IMR-90 (cell line): ENCODE results near the gene CCSER2. TPM values are rescaled to one million over a fixed set of nuclear protein-coding genes. Genes with fewer than 3 reads are reported as not detected.

Experiments used
- ATAC-seq: fragments of 200-7000 bp; cut with Tn5 transposase; 2 replicates; pipeline ENCODE4 v1.9.1; 2020; ENCODE audit warnings: low read depth, mild to moderate bottlenecking, moderate library complexity
- BruUV-seq: library from RNA; stranded (reverse); fragments of 400-500 nt; replicated peaks from 2 replicates; lab custom pipeline; 2021; lab: Mats Ljungman, UMichigan
- CTCF ChIA-PET: fragments of 300-600 bp; formaldehyde crosslinking; extraction: SDS; loops from one replicate; lab custom pipeline; 2021; ENCODE audit warnings: antibody characterized with exemption; lab: Yijun Ruan, JAX
- POLR2A ChIA-PET: fragments of 300-600 bp; sonication (Branson Sonifier 250); formaldehyde crosslinking; loops from one replicate; lab custom pipeline; 2022; ENCODE audit warnings: antibody characterized with exemption; ENCODE audit not compliant: unreplicated experiment; lab: Charles Lee
- DNase-seq: peaks from one replicate; pipeline ENCODE4 v3.0.0; 2013
- H2AFZ ChIP-seq: replicated peaks from 2 replicates; pipeline ENCODE3; 2013; ENCODE audit warnings: low read length, mild to moderate bottlenecking; ENCODE audit not compliant: poor library complexity
- H2AK5ac ChIP-seq: 2 replicates; pipeline ENCODE4 v1.6.1; 2013; ENCODE audit warnings: low read depth, low read length, inconsistent platforms
- H2AK9ac ChIP-seq: replicated peaks from 2 replicates; pipeline ENCODE3; 2013; ENCODE audit warnings: mild to moderate bottlenecking, low read depth, low read length, moderate library complexity; ENCODE audit not compliant: poor library complexity
- H2BK120ac ChIP-seq: 2 replicates; pipeline ENCODE4 v1.6.1; 2013; ENCODE audit warnings: low read depth, low read length, inconsistent platforms
- H2BK15ac ChIP-seq: 3 replicates; pipeline ENCODE4 v1.6.1; 2013; ENCODE audit warnings: low read depth, low read length, inconsistent platforms
- H2BK20ac ChIP-seq: 2 replicates; pipeline ENCODE4 v1.6.1; 2013; ENCODE audit warnings: low read depth, mild to moderate bottlenecking, inconsistent platforms, low read length, moderate library complexity
- H2BK5ac ChIP-seq: 2 replicates; pipeline ENCODE4 v1.6.1; 2013; ENCODE audit warnings: mild to moderate bottlenecking, low read depth, low read length, inconsistent platforms; ENCODE audit not compliant: poor library complexity, severe bottlenecking
- H3K14ac ChIP-seq: replicated peaks from 2 replicates; pipeline ENCODE4 v1.6.1; 2013; ENCODE audit warnings: low read depth, low read length, inconsistent platforms
- H3K18ac ChIP-seq: 2 replicates; pipeline ENCODE4 v1.6.1; 2013; ENCODE audit warnings: low read depth, low read length, control low read depth
- H3K23ac ChIP-seq: 2 replicates; pipeline ENCODE4 v1.6.1; 2013; ENCODE audit warnings: low read depth, low read length, inconsistent platforms
- H3K27ac ChIP-seq: 2 replicates; pipeline ENCODE4 v1.5.1; 2013; ENCODE audit warnings: mild to moderate bottlenecking, control low read depth, low read length; ENCODE audit not compliant: insufficient read depth
- H3K27me3 ChIP-seq: 2 replicates; pipeline ENCODE4 v1.6.1; 2013; ENCODE audit warnings: low read length; ENCODE audit not compliant: control insufficient read depth, insufficient read depth
- H3K36me3 ChIP-seq: 2 replicates; pipeline ENCODE4 v1.6.1; 2013; ENCODE audit warnings: low read length, mixed read lengths; ENCODE audit not compliant: control insufficient read depth, insufficient read depth
- H3K4ac ChIP-seq: 2 replicates; pipeline ENCODE4 v1.6.1; 2013; ENCODE audit warnings: low read depth, low read length, inconsistent platforms
- H3K4me1 ChIP-seq: 2 replicates; pipeline ENCODE4 v1.6.1; 2013; ENCODE audit warnings: low read length, mixed read lengths; ENCODE audit not compliant: control insufficient read depth, insufficient read depth
- H3K4me2 ChIP-seq: 2 replicates; pipeline ENCODE4 v1.6.1; 2013; ENCODE audit warnings: low read depth, mild to moderate bottlenecking, control low read depth, low read length, moderate library complexity
- H3K4me3 ChIP-seq: 2 replicates; pipeline ENCODE4 v1.5.1; 2013; ENCODE audit warnings: low read depth, mild to moderate bottlenecking, control low read depth, low read length, moderate library complexity; ENCODE audit not compliant: insufficient read depth
- H3K56ac ChIP-seq: 2 replicates; pipeline ENCODE4 v1.6.1; 2013; ENCODE audit warnings: low read length, inconsistent platforms; ENCODE audit not compliant: insufficient read depth; ENCODE audit errors: extremely low read depth
- H3K79me1 ChIP-seq, 2 experiments: 2 replicates each; pipeline ENCODE4 v1.6.1; 2013; ENCODE audit warnings: low read length in 2 of 2, inconsistent platforms in 1 of 2, low read depth in 1 of 2
- H3K9ac ChIP-seq: 2 replicates; pipeline ENCODE4 v1.6.1; 2013; ENCODE audit warnings: low read depth, low read length, control low read depth
- H3K9me1 ChIP-seq: 2 replicates; pipeline ENCODE4 v1.6.1; 2013; ENCODE audit warnings: low read length, inconsistent platforms; ENCODE audit not compliant: insufficient read depth
- H3K9me3 ChIP-seq: 2 replicates; pipeline ENCODE4 v1.6.1; 2013; ENCODE audit warnings: low read length; ENCODE audit not compliant: control insufficient read depth, insufficient read depth
- H4K20me1 ChIP-seq: 2 replicates; pipeline ENCODE4 v1.6.1; 2013; ENCODE audit warnings: low read length, inconsistent platforms; ENCODE audit not compliant: insufficient read depth
- H4K5ac ChIP-seq: 2 replicates; pipeline ENCODE4 v1.6.1; 2013; ENCODE audit warnings: mild to moderate bottlenecking, low read depth, low read length, control low read depth
- H4K8ac ChIP-seq, 2 experiments: 2 replicates each; pipeline ENCODE4 v1.6.1; 2013; ENCODE audit warnings: low read depth in 2 of 2, low read length in 2 of 2, control low read depth in 1 of 2, inconsistent platforms in 1 of 2
- H4K91ac ChIP-seq: 2 replicates; pipeline ENCODE4 v1.6.1; 2013; ENCODE audit warnings: low read depth, low read length, inconsistent platforms; ENCODE audit not compliant: insufficient read depth
- BHLHE40 ChIP-seq: fragments of 150-350 bp; IDR thresholded peaks from 2 replicates; pipeline ENCODE4 v1.6.1; 2016; ENCODE audit warnings: mild to moderate bottlenecking, low read depth, low read length
- CEBPB ChIP-seq: IDR thresholded peaks from 2 replicates; pipeline ENCODE4 v1.6.1; 2012; ENCODE audit warnings: low read depth, low read length, improper control_type of control experiment
- CHD1 ChIP-seq: IDR thresholded peaks from 2 replicates; pipeline ENCODE4 v1.6.1; 2012; ENCODE audit warnings: low read depth, low read length, improper control_type of control experiment
- FOS ChIP-seq: fragments of 150-350 bp; IDR thresholded peaks from 2 replicates; pipeline ENCODE4 v1.6.1; 2016; ENCODE audit warnings: low read depth, low read length
- MAFK ChIP-seq: IDR thresholded peaks from 2 replicates; pipeline ENCODE4 v1.6.1; 2012; ENCODE audit warnings: low read depth, low read length, improper control_type of control experiment
- MAZ ChIP-seq: IDR thresholded peaks from 2 replicates; pipeline ENCODE4 v1.6.1; 2012; ENCODE audit warnings: low read depth, mild to moderate bottlenecking, low read length, improper control_type of control experiment, moderate library complexity, borderline replicate concordance
- MXI1 ChIP-seq: IDR thresholded peaks from 2 replicates; pipeline ENCODE4 v1.6.1; 2012; ENCODE audit warnings: low read depth, mild to moderate bottlenecking, low read length, moderate library complexity, borderline replicate concordance
- NFE2L2 ChIP-seq: fragments of 150-350 bp; IDR thresholded peaks from 2 replicates; pipeline ENCODE4 v1.6.1; 2016; ENCODE audit warnings: low read depth, mild to moderate bottlenecking, low read length
- POLR2A ChIP-seq: IDR thresholded peaks from 2 replicates; pipeline ENCODE4 v1.6.1; 2012; ENCODE audit warnings: mild to moderate bottlenecking, low read depth, low read length
- RAD21 ChIP-seq: IDR thresholded peaks from 2 replicates; pipeline ENCODE4 v1.6.1; 2012; ENCODE audit warnings: low read length, improper control_type of control experiment
- RCOR1 ChIP-seq: IDR thresholded peaks from 2 replicates; pipeline ENCODE4 v1.6.1; 2012; ENCODE audit warnings: mild to moderate bottlenecking, low read length, improper control_type of control experiment; ENCODE audit not compliant: insufficient replicate concordance
- SMC3 ChIP-seq: fragments of 150-350 bp; IDR thresholded peaks from 2 replicates; pipeline ENCODE4 v1.6.1; 2016; ENCODE audit warnings: low read depth, mild to moderate bottlenecking, antibody characterized with exemption, low read length, moderate library complexity
- USF2 ChIP-seq: fragments of 150-350 bp; IDR thresholded peaks from 2 replicates; pipeline ENCODE4 v1.6.1; 2017; ENCODE audit warnings: mild to moderate bottlenecking, antibody characterized with exemption, low read length, low read depth
- WGBS, 2 experiments: methylation state at CpG; one replicate each; pipeline versions ENCODE4 v1.1.5 to v1.1.7; 2013; ENCODE audit warnings: missing lambda C conversion rate in 2 of 2; ENCODE audit not compliant: insufficient read length in 1 of 2; ENCODE audit errors: extremely low coverage in 2 of 2; 5-methylcytosine and 5-hydroxymethylcytosine counted together
- dilution Hi-C: fragments of 300-500 bp; cut with HindIII; formaldehyde crosslinking; loops from one replicate; pipeline ENCODE4 v1.14.3; 2018; ENCODE audit warnings: low sequenced_read_pairs; ENCODE audit not compliant: unreplicated experiment
- in situ Hi-C: fragments of 300-500 bp; cut with MboI; formaldehyde crosslinking; loops from 3 replicates; pipeline ENCODE4 v1.14.3; 2019; ENCODE audit warnings: low sequenced_read_pairs, inconsistent platforms, mixed read lengths
- intact Hi-C: fragments of 100-400 bp; cut with micrococcal nuclease; formaldehyde crosslinking; loops from 2 replicates; pipeline ENCODE4 v1.10.0; 2022
- polyA plus RNA-seq, 3 experiments: library from polyadenylated mRNA; depleted of rRNA; stranded (reverse); fragments of >200 nt; gene quantifications; 2 replicates each; pipeline ENCODE4 v1.2.3, GENCODE V29; 2012; ENCODE audit warnings: low replicate concordance in 1 of 3
- total RNA-seq: library from RNA; depleted of rRNA; stranded (reverse); fragments of >200 nt; gene quantifications from 2 replicates; pipeline ENCODE4 v1.2.3, GENCODE V29; 2012
- TF ChIP-seq, protein P1 (sequence below): fragments of 150-350 bp; IDR thresholded peaks from 2 replicates; pipeline ENCODE4 v1.6.1; 2016; ENCODE audit warnings: low read depth, mild to moderate bottlenecking, low read length, moderate library complexity, borderline replicate concordance
- TF ChIP-seq, protein P2 (sequence below): conservative IDR thresholded peaks from 2 replicates; pipeline ENCODE4 v1.5.1; 2012; ENCODE audit warnings: mild to moderate bottlenecking, low read depth, low read length, improper control_type of control experiment

CCSER2 gene
- total and polyA plus RNA-seq, 2 of the 4 experiments (the other 2 are of a cell fraction): 20.4 to 31.7 TPM

DNA sequence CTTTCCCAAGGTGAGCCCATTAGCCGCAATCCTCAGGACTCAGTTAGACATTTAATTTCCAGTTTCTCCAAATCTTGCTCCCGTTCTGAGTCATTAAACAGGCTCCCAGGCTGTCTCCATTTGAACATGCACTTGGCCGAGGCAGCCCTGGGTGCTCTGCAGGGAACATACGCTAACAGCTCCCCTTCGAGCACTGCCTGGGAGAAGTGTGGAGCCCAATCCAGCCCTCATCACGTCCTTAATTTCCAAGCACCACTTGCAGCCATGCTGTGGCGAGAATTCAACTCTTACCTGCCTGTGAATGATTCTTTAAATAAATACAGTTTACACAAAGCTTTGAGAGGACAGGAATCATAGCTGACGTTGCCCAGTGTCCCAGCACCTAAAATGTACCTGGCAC is 218.2 kb downstream of the CCSER2 start:
- H2AK5ac ChIP-seq: no peak overlapping the region
- H2BK5ac ChIP-seq: no peak overlapping the region
- H3K9me1 ChIP-seq: no peaks in the 10 kb centered on the region
- TF ChIP-seq CEBPB (no peak), MXI1 (no peak), RCOR1 (no peak), FOS (no peak), POLR2A (no peak), MAFK (no peak), SMC3 (no peak), RAD21 (no peak), BHLHE40 (no peak), CHD1 (no peak), MAZ (no peak), NFE2L2 (no peak), USF2 (no peak)
- TF ChIP-seq, protein P1, sequence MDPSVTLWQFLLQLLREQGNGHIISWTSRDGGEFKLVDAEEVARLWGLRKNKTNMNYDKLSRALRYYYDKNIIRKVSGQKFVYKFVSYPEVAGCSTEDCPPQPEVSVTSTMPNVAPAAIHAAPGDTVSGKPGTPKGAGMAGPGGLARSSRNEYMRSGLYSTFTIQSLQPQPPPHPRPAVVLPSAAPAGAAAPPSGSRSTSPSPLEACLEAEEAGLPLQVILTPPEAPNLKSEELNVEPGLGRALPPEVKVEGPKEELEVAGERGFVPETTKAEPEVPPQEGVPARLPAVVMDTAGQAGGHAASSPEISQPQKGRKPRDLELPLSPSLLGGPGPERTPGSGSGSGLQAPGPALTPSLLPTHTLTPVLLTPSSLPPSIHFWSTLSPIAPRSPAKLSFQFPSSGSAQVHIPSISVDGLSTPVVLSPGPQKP: no peak
- TF ChIP-seq, protein P2, sequence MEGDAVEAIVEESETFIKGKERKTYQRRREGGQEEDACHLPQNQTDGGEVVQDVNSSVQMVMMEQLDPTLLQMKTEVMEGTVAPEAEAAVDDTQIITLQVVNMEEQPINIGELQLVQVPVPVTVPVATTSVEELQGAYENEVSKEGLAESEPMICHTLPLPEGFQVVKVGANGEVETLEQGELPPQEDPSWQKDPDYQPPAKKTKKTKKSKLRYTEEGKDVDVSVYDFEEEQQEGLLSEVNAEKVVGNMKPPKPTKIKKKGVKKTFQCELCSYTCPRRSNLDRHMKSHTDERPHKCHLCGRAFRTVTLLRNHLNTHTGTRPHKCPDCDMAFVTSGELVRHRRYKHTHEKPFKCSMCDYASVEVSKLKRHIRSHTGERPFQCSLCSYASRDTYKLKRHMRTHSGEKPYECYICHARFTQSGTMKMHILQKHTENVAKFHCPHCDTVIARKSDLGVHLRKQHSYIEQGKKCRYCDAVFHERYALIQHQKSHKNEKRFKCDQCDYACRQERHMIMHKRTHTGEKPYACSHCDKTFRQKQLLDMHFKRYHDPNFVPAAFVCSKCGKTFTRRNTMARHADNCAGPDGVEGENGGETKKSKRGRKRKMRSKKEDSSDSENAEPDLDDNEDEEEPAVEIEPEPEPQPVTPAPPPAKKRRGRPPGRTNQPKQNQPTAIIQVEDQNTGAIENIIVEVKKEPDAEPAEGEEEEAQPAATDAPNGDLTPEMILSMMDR: no peak
- H4K5ac ChIP-seq: no peak overlapping the region
- no peak overlapping the region for H3K18ac ChIP-seq
- dilution Hi-C loops (no loop called here), intact Hi-C loops (no loop called here), in situ Hi-C loops (no loop called here)
- H3K9ac ChIP-seq: no peak overlapping the region
- H3K79me1 ChIP-seq: no peaks in the 10 kb centered on the region
- no peak overlapping the region for H2BK15ac ChIP-seq
- H3K4me1 ChIP-seq: 0 out of 2 replicates have a peak, but pooled peaks cover 3% of the 10 kb centered on the region
- no peak overlapping the region for H3K4me3 ChIP-seq
- no peak overlapping the region for H2BK120ac ChIP-seq
- no peaks in the 10 kb centered on the region for H4K20me1 ChIP-seq
- ChIA-PET CTCF (no interaction called here), POLR2A (no interaction called here)
- DNase-seq (no peak), ATAC-seq (no peak)
- no peak overlapping the region for H4K91ac ChIP-seq
- no peaks in the 10 kb centered on the region for H3K36me3 ChIP-seq
- H2BK20ac ChIP-seq: no peak overlapping the region
- no peak overlapping the region for H2AFZ ChIP-seq
- H3K9me3 ChIP-seq: no peaks in the 10 kb centered on the region
- peaks cover 27% of the 10 kb centered on the region for H3K27me3 ChIP-seq
- no peak overlapping the region for H3K23ac ChIP-seq
- H3K56ac ChIP-seq: no peak overlapping the region
- H3K4ac ChIP-seq: no peak overlapping the region
- no peak overlapping the region for H2AK9ac ChIP-seq
- H3K14ac ChIP-seq: no peak overlapping the region
- no TSS peak for BruUV-seq
- H3K4me2 ChIP-seq: no peak overlapping the region
- WGBS, 2 experiments: 79% methylated on average over 3 of the region's 8 CpGs; no CpG with 5 or more reads in 1 of the 2 experiments
- H4K8ac ChIP-seq: no peak overlapping the region
- no peak overlapping the region for H3K27ac ChIP-seq
